ENCODE measurements around the gene DGCR8. TPM values are rescaled to one million over a fixed set of nuclear protein-coding genes. Genes with fewer than 3 reads are reported as not detected.
A peak's percentile ranks its signal among the peaks of the same experiment; 100 is the strongest.

The DGCR8 gene
- total RNA-seq, 1 donor from 2014 or later: 93.1 TPM

GRCh38 chr22:20089977-20090729, 10.1 kb downstream of the DGCR8 start:
- Mint-ChIP-seq H3K4me1 (ENCODE audit: low read depth, unreplicated experiment) (peaks cover 2% of the 10 kb centered on the region), H3K27me3 (ENCODE audit: unreplicated experiment) (peaks cover 1% of the 10 kb centered on the region), H3K4me3 (ENCODE audit: unreplicated experiment) (no peak overlapping the region), H3K9me3 (ENCODE audit: unreplicated experiment) (peaks cover 8% of the 10 kb centered on the region), H3K27ac (ENCODE audit: unreplicated experiment) (no peak overlapping the region), H3K36me3 (ENCODE audit: unreplicated experiment) (no peaks in the 10 kb centered on the region)
- TF ChIP-seq CTCF (IDR thresholded peaks at IDR 0.05; ENCODE audit: partially characterized antibody, unreplicated experiment): no peak
- no peak for DNase-seq

GRCh38 chr22:20090730-20091240, 10.7 kb downstream of the DGCR8 start:
- peaks cover under 1% of the 10 kb centered on the region for H3K36me3 Mint-ChIP-seq (ENCODE audit: unreplicated experiment)
- H3K4me1 Mint-ChIP-seq (ENCODE audit: low read depth, unreplicated experiment): no peaks in the 10 kb centered on the region
- peaks cover 7% of the 10 kb centered on the region for H3K9me3 Mint-ChIP-seq (ENCODE audit: unreplicated experiment)
- peak overlapping the region; percentile 42 for H3K27ac Mint-ChIP-seq (ENCODE audit: unreplicated experiment)
- peaks cover 1% of the 10 kb centered on the region for H3K27me3 Mint-ChIP-seq (ENCODE audit: unreplicated experiment)
- H3K4me3 Mint-ChIP-seq (ENCODE audit: unreplicated experiment): no peak overlapping the region
- no peak for DNase-seq
- no peak for TF ChIP-seq CTCF (IDR thresholded peaks at IDR 0.05; ENCODE audit: partially characterized antibody, unreplicated experiment)

- Mint-ChIP-seq H3K4me3 (ENCODE audit: unreplicated experiment) (no peak overlapping the region), H3K9me3 (ENCODE audit: unreplicated experiment) (peaks cover 7% of the 10 kb centered on the region), H3K27me3 (ENCODE audit: unreplicated experiment) (peaks cover 1% of the 10 kb centered on the region), H3K36me3 (ENCODE audit: unreplicated experiment) (peaks cover 6% of the 10 kb centered on the region), H3K27ac (ENCODE audit: unreplicated experiment) (peak overlapping the region; percentile 28), H3K4me1 (ENCODE audit: low read depth, unreplicated experiment) (no peaks in the 10 kb centered on the region)
- DNase-seq: no peak
- no peak for TF ChIP-seq CTCF (IDR thresholded peaks at IDR 0.05; ENCODE audit: partially characterized antibody, unreplicated experiment)
These were observed 11.8 kb downstream of the DGCR8 start for GRCh38 chr22:20091690-20092476.

- Mint-ChIP-seq H3K9me3 (ENCODE audit: unreplicated experiment) (peaks cover 4% of the 10 kb centered on the region), H3K4me1 (ENCODE audit: low read depth, unreplicated experiment) (no peaks in the 10 kb centered on the region), H3K4me3 (ENCODE audit: unreplicated experiment) (no peak overlapping the region), H3K27me3 (ENCODE audit: unreplicated experiment) (peaks cover 1% of the 10 kb centered on the region), H3K27ac (ENCODE audit: unreplicated experiment) (no peak overlapping the region), H3K36me3 (ENCODE audit: unreplicated experiment) (peaks cover 12% of the 10 kb centered on the region)
- no peak for TF ChIP-seq CTCF (IDR thresholded peaks at IDR 0.05; ENCODE audit: partially characterized antibody, unreplicated experiment)
- DNase-seq: no peak
These were observed 12.4 kb downstream of the DGCR8 start for GRCh38 chr22:20092477-20092854.

Measured in glutamatergic neuron (in vitro differentiated cells).